ENCODE data around the gene C9orf50. TPM values are rescaled to one million over a fixed set of nuclear protein-coding genes. Genes with fewer than 3 reads are reported as not detected.

The C9orf50 gene, protein sequence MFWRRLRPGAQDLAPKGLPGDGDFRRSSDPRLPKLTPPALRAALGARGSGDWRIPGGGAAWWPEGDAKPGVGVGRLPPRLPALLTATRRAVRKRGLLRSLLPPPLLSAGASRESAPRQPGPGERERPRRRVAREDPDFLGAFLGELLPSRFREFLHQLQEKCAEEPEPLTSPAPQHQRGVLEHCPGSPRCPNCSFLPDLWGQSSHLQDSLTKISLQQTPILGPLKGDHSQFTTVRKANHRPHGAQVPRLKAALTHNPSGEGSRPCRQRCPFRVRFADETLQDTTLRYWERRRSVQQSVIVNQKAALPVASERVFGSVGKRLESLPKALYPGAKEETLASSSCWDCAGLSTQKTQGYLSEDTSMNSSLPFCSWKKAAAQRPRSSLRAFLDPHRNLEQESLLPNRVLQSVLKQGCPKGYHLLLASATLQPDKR
- total RNA-seq (2021) (0.38 TPM in 1 of 2 replicates, not detected in the other), Bru-seq, nascent RNA (percentile 8 among the genes with signal in this experiment), BruChase-seq, experiment 1, labeled RNA remaining after a 2-hour chase (not detected), BruChase-seq, experiment 2, labeled RNA remaining after a 6-hour chase (percentile 8 among the genes with signal in this experiment)
- long read RNA-seq, result 0 reads

GRCh38 chr9:129620669-129621295 is at the start of gene C9orf50:
TSS of gene C9orf50 (minus strand) at chr9:129621101. CDS start at chr9:129620574, 527 bp downstream.
- Histone ChIP-seq H3K27me3 (ENCODE audit: insufficient read depth, low read depth) (no peaks in the 10 kb centered on the region), H3K4me2 (peak within 1 kb of the TSS; percentile 82), H3K36me3 (ENCODE audit: low read depth) (no peaks in the 10 kb centered on the region), H2AFZ (peak within 1 kb of the TSS; percentile 77), H3K79me2 (ENCODE audit: low read depth) (no peaks in the 10 kb centered on the region), H3K4me1 (replicated peaks; ENCODE audit: insufficient read depth) (peaks cover 26% of the 10 kb centered on the region), H3K9me2 (ENCODE audit: insufficient read depth) (no peaks in the 10 kb centered on the region), H3F3A (ENCODE audit: insufficient read depth, low read depth) (peaks cover 25% of the 10 kb centered on the region), H4K20me1 (ENCODE audit: insufficient read depth) (no peaks in the 10 kb centered on the region), H3K4me3 (peak within 1 kb of the TSS; percentile 58), H3K27ac (no peak within 1 kb of the TSS), H3K9me3 (ENCODE audit: insufficient read depth, low read depth) (no peaks in the 10 kb centered on the region)
- DNase-seq, result no peak
- intact Hi-C loops (cut with micrococcal nuclease; ENCODE audit: unreplicated experiment), result no loop called here
- BruUV-seq (replicated peaks), result no TSS peak
- ChIA-PET CTCF (interaction anchor here (0.5 to 1.1 kb wide), 2 partner anchors 424 to 482 kb away, joined by 3 to 6 read pairs; no protein-coding TSS in a partner anchor), POLR2A (ENCODE audit: unreplicated experiment) (interaction anchor here (0.7 kb wide), 1 partner anchor 9 kb away, joined by 5 read pairs; no protein-coding TSS in a partner anchor)
- TF ChIP-seq CTCF (conservative IDR thresholded peaks at IDR 0.05), result no peak
- TF ChIP-seq EZH2 (IDR thresholded peaks at IDR 0.05; ENCODE audit: low read depth), result no peak

DNA sequence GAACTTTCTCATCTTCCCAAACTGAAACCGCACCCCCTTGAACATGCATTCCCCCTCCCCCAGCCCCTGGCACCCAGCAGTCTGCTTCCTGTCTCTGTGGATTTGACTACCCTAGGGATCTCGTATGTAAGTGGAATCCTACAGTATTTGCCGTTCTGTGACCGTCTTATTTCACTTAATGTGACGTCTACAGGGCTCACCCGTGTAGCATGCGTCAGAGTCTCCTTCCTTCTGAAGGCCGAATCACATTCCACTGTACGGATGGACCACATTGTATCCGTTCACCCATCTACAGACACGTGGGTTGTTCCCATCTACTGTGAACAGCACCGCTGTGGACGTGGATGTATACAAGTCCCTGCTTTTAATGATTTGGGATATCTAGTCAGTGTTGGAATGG is 49.0 kb upstream of the C9orf50 start:
- CTCF ChIA-PET, result no interaction called here
- H3K4me2 ChIP-seq, result no peak overlapping the region
- intact Hi-C loops (cut with micrococcal nuclease; ENCODE audit: unreplicated experiment), result no loop called here
- no peak overlapping the region for H2AFZ ChIP-seq
- DNase-seq, result no peak
- POLR2A ChIA-PET (ENCODE audit: unreplicated experiment), result no interaction called here
- H3K9me3 ChIP-seq (ENCODE audit: insufficient read depth, low read depth), result no peaks in the 10 kb centered on the region
- H3F3A ChIP-seq (ENCODE audit: insufficient read depth, low read depth), result no peaks in the 10 kb centered on the region
- H3K4me1 ChIP-seq (replicated peaks; ENCODE audit: insufficient read depth), result no peaks in the 10 kb centered on the region
- no peak for TF ChIP-seq CTCF (conservative IDR thresholded peaks at IDR 0.05)
- no peak for TF ChIP-seq EZH2 (IDR thresholded peaks at IDR 0.05; ENCODE audit: low read depth)
- no peak overlapping the region for H3K4me3 ChIP-seq
- no peaks in the 10 kb centered on the region for H4K20me1 ChIP-seq (ENCODE audit: insufficient read depth)
- H3K27ac ChIP-seq, result no peak overlapping the region
- H3K9me2 ChIP-seq (ENCODE audit: insufficient read depth), result no peaks in the 10 kb centered on the region
- peaks cover 14% of the 10 kb centered on the region; the same call in 1 of the 2 replicates for H3K27me3 ChIP-seq (ENCODE audit: insufficient read depth, low read depth)
- no peaks in the 10 kb centered on the region for H3K79me2 ChIP-seq (ENCODE audit: low read depth)
- BruUV-seq (replicated peaks), result no TSS peak
- H3K36me3 ChIP-seq (ENCODE audit: low read depth), result no peaks in the 10 kb centered on the region

- no peaks in the 10 kb centered on the region for H3K4me1 ChIP-seq (replicated peaks; ENCODE audit: insufficient read depth)
- peaks cover 13% of the 10 kb centered on the region; the same call in 1 of the 2 replicates for H3K27me3 ChIP-seq (ENCODE audit: insufficient read depth, low read depth)
- H3K9me2 ChIP-seq (ENCODE audit: insufficient read depth), result no peaks in the 10 kb centered on the region
- H3K9me3 ChIP-seq (ENCODE audit: insufficient read depth, low read depth), result no peaks in the 10 kb centered on the region
- TF ChIP-seq EZH2 (IDR thresholded peaks at IDR 0.05; ENCODE audit: low read depth) (no peak), CTCF (conservative IDR thresholded peaks at IDR 0.05) (no peak)
- CTCF ChIA-PET, result no interaction called here
- H3K27ac ChIP-seq, result no peak overlapping the region
- H3K79me2 ChIP-seq (ENCODE audit: low read depth), result no peaks in the 10 kb centered on the region
- no peaks in the 10 kb centered on the region for H3K36me3 ChIP-seq (ENCODE audit: low read depth)
- H2AFZ ChIP-seq, result no peak overlapping the region
- POLR2A ChIA-PET (ENCODE audit: unreplicated experiment), result no interaction called here
- no peak for DNase-seq
- no peak overlapping the region for H3K4me2 ChIP-seq
- H3K4me3 ChIP-seq, result no peak overlapping the region
- intact Hi-C loops (cut with micrococcal nuclease; ENCODE audit: unreplicated experiment), result no loop called here
- H3F3A ChIP-seq (ENCODE audit: insufficient read depth, low read depth), result no peaks in the 10 kb centered on the region
- H4K20me1 ChIP-seq (ENCODE audit: insufficient read depth), result no peaks in the 10 kb centered on the region
- BruUV-seq (replicated peaks), result no TSS peak
Observed at GRCh38 chr9:129669141-129669718, 48.3 kb upstream of the C9orf50 start.
